HG03575 (cell line): ENCODE data around the gene TBC1D17.
"Not testable (repeated sequence)": the region's sequence is repeated elsewhere in the genome, so short reads cannot be mapped to it uniquely, and the experiment has no call there.

Source experiments
- ATAC-seq: cut with Tn5 transposase; IDR thresholded peaks from one replicate; pipeline ENCODE4 v1.9.1; 2021; ENCODE audit not compliant: unreplicated experiment, insufficient number of reproducible peaks, low FRiP score; ENCODE audit errors: extremely low read depth

The TBC1D17 gene

DNA sequence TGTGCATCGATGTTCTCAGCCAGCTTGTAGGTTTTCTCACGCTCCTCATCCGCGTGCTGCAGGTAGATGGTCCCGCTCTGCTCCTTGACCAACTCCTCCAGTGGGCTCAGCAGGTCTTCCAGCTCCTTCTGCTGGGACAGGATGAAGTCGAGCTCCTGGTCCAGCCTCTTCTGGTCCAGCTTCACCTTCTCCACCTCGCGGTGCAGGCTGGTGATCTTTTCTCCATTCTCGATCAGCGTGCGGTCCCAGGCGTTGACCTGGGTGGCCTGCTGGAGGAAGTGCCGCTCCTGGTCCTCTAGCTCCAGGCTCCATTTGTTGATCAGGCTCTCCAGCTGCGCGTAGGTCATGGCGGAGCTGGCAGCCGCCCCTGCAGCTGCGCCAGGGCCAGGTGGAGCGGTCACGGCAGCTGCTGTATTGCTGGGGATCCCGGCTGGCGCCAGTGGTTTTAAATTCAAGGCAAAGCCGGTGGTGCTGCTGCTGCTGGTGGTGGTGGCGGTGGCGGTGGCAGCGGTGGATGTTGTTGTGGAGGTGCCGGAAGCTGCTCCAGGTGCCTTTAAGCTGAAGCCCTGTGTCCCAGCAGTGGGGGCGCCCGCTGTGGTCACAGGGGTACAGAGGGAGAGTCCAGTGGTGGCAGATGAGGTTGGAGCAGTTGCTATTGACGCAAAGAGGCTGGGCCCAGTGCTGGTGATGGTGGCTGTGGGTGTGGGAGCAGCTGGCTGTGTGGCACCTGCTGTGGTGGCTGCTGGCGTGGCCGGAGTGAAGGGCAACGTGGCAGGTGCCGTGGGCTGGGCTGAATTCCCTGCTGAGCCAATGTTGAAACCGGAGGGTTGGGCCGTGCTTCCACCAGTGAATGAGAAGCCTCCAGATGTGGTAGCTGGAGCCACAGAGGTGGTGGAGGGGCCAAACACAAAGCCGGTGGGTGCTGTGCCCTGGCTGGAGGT, 31.2 kb downstream of the TBC1D17 start:
- no peak for ATAC-seq

DNA sequence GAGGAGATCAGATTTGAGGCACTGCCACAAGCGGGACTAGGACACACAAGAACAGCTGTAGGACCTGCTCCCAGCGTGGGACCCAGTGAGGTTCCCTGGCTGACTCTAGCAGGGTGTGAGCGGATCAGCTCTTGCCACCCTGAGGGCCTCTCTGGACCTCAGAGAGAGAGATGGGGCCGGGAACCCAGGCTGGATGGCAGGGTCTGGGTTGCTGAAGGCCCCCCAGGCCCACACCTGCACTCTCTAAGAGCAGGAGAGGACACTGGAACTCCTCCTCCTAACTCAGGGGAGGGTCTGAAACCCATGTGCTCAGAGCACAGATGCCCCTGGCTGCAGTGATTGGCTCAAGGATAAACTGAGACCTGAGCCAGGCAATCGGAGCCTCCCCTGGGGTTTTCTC, 32.7 kb downstream of the TBC1D17 start:
- ATAC-seq: no peak

DNA sequence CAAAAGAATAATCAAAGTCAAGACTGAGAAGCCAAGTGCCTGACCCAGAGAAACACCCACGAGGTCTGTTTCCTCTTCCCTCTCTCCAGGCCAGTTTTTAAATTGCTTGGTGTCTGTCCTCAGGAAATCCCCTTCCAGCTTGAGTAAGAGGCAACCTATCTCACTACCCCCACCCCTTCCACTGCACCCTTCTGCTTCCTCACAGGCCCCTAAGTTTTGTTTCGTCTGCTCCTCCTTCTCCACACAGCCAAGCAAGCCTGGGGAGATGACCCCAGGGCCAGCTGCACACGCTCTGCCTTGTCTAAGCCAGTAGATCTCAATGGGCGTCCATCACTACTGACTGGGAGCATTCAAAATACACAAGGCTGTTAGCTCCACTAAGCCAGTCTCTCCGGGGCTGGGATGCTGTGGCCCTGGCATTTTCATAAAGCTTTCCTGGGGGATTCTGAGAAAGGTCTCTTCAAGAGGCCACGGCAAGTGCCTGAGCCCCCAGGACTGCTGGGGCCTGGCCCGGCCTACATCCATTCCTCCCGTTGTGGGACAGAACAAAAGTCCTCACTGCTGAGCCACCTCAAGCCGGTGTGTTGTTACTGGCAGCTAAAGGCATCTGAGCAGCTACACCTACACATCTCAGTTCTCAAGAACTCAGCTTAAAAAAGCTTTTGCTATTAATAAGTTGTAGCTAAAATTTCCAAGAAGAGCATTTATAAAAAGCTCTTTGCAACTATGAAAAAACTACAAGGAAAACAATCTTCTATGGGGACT, 34.1 kb downstream of the TBC1D17 start:
- ATAC-seq: no peak

DNA sequence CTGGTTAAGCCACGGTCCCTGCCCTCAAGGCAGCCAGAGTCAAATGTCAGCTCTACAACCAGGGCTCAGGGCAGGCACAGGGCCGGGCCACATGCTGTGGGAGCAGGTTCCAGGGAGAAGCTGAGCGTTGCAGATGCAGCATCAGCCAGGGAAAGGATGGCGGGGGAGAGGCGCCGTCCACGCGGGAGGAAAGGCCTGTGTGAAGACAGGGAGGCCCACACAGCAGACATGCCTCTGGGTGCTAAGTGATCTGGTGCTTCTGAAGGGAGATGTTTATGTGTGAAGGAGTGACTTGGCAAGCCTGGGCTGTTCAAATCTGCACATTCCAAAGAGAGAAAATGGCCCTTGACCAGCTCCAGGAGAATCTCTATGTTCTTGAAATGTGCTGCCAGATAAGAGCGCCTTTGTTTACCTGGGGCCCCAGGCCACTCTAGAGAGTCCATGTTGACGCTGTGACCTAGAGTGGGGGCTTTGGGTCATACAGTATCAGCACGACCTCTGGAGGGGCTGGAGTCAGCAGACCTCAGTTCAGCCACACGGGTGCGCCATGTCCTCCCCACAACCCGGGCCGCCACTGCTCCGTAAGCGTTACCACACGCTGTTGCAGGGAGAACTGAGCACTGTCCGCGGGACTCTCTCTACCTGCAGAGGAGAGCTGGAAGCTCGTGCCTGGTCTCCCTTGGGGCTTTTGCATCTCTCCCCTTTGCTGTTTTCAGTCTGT, 35.6 kb downstream of the TBC1D17 start:
- no peak for ATAC-seq

DNA sequence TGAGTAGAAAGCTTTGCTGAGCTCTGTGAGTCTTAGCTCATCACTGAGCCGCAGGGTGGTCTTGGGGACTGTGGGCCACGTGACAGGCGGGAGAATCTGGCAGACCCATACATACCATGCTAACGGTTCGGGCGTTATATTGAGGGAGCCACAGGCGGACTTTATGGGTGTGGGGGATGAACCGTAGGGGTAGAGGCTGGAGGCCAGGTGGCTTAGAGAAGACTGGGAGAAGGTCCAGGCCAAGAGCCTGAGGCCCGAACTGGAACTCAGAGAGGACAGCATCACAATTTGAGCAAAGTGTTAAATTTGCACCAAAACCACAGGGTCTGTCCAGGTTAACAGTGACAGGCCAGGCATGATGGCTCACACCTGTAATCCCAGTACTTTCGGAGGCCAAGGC, 36.2 kb downstream of the TBC1D17 start:
- no peak for ATAC-seq

DNA sequence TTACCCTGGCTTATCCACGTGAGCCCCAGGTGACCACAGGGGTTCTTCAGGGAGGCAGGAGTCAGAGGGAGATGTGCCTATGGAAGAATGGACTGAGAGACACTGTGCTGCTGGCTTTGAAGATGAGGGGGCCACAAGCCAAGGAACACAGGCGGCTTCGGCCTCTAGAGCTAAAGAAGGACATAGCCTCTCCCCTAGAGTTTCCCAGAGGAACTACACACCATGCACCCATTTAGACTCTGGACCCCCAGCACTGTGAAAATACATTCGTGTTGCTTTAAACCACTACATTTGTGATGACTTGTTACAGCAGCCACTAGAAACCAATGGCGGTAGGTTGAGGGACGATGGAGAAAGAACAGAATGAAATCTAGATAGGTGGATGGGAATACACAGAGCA, 37.8 kb downstream of the TBC1D17 start:
- no peak for ATAC-seq

DNA sequence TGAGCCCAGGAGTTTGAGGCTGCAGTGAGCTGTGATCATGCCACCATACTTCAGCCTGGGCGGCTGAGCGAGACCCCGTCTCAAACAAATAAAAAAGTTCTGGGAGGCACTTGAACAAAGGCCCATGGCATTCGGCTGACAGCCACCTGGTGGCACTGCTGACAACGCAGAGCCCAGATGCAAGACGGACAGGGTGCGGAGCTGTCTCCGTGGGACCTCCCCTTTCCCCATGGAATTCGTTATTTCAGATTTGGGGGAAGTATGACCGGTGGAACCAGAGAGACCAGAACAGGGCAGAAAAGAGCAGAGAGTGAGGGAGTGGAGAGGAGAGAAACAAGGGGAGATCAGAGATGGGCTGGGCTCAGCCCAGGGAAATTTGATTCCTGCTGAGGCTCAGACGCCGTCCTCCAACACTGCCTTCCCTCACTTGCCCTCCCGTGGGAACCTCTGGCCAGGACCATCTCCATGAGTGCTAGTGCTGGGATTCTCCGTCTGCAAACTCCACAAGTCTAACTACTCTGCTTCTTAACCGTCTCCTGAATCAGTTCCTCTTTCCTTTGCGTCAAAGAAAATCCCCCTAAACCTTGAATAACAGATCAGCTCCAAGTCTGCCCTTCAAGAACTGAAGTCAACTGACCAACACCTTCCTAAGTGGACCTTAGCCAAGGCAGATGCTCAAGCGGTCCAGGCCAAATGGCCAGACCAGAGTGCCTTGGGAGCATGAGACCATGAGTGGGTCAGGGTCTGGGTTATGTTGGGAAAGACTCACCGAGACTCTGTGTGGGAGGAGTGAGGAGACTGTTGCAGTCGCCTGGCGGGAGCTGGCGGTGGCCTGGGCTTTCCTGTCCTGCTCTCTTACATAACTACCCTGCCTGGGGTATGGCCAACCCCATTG, 39.6 kb downstream of the TBC1D17 start:
- ATAC-seq: no peak

DNA sequence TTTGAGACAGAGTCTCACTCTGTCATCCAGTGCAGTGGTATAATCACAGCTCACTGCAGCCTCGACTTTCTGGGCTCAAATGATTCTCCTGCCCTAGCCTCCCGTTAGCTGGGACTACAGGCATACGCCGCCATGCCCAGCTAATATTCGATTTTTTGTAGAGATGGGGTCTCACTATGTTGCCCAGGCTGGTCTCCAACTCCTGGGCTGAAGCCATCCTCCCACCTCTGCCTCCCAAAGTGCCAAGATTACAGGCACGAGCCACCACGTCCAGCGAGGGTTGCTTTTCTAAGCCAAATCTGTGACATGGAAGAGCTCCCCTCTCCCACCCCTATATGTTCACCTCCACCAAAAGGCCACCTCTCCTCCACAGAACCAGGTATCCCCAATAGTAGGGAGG, 40.6 kb downstream of the TBC1D17 start:
- no peak for ATAC-seq

DNA sequence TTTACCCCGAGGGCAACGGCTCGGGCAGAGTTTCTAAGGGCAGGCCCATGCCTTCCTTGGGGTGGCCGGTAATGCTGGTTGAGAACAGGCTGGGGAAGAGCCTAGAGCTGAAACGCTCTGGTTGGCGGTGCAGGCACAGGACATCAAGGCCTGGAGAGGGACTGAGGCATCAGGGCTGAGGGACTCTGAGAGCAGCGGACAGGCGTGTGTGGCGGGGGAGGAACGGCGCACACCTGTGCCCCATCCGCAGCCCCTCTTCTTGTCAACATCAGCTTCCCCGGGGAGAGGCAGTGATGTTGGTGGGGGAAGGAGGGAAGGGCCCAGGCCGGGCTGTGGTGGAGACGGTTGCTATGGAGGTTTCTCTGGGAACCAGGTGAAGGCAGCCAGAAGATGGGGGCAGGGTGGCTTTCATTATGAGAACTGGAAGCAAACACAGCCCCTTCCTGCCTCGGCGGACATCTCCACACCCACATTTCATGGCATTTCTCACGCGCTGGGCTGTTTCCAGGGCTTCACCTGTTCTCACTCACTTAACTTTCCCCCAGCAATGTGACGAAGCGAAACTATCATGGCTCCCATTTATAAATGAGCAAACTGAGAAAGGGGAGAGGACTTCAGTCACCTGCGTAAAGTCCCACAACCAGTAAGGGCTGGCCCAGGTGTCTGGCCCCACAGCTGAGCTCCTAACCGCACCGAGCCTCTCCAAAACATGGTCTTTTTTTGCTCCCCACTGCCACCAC, 43.3 kb downstream of the TBC1D17 start:
- ATAC-seq: no peak

DNA sequence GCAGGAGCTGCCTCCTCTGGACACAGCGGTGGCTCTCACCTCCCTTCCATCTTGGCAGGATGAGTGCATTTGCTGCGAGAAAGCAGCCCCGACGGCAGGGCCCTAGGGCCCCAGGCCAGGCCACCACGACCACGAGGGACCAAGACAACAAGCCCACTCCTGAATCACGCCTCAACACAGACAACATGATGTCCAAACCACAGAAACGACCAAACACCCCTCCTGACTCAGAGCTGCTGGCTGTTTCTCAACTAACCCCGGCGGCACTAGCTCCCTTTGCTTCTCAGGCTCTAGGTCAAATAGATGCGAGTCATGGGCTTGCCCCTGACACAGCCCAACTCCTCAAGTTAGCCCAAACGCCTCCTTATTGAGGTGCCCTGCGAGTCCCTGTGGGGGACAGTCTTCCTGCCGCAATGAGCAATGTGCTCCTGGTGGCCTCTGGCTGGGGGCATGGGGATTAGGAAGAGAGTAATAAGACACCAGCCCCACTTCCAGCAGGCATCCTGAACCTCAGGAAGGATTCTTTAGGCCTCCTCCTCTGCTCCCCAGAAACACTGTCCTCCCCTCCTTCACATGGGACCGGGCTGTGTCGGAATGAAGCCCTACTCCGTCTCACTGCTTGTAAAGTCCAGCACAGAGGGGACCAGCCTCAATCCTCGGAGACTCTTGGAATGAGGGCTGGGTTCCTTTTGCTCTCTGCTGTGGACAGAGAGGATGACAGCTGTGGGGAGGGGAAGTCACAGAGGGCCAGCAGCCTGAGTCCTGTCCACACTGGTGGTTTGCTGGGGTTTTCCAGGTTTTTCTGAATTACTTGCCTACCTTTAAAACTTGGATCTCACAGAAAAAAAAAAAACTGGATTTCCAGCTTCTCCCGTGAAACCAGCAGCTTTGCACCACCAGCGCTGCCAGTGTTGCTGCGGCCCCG, 44.6 kb downstream of the TBC1D17 start:
- no peak for ATAC-seq

DNA sequence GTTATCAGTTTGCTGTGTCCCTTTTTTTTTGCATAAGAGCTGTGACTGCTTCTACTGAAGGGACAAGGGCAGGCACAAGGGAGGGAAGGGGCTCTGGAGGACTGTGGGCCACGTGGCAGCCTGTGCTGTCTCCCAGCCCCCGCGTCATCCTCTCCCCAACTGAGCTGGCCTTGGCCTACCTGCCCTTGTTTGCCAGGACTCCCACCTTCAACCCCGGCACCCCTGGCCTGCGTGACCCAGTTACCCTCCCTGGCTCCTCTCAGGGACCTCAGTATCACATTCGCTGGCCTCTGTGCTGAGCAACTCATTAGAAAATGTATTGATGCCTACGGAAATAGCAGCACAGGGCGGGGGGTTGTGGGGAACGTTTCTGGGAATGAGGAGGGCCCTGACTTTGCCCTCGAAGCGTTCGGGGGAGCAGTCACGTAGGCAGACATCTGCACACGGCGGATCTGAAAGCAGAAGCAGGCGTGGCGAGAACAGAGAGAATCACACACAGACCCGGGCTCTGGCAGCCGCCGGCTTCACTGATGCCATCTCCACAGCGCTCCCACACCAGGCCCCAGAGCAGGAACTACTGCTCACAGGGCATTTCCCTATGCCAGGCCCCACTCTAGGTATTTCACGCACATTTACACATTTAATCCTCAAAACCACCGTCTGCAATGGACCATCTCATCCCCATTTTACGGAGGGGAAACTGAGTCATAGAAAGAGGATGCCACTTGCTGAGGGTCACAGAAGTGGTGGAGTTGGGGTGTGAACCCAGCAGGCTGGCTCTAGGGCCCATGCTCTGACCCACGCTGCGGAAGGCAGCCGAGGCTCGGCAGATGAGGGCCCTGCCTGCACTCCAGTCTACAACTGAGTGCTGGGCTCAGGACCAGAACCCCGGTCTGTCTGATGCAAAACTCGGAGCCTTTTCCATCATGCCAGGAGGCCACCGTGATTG, 45.8 kb downstream of the TBC1D17 start:
- ATAC-seq: no peak

DNA sequence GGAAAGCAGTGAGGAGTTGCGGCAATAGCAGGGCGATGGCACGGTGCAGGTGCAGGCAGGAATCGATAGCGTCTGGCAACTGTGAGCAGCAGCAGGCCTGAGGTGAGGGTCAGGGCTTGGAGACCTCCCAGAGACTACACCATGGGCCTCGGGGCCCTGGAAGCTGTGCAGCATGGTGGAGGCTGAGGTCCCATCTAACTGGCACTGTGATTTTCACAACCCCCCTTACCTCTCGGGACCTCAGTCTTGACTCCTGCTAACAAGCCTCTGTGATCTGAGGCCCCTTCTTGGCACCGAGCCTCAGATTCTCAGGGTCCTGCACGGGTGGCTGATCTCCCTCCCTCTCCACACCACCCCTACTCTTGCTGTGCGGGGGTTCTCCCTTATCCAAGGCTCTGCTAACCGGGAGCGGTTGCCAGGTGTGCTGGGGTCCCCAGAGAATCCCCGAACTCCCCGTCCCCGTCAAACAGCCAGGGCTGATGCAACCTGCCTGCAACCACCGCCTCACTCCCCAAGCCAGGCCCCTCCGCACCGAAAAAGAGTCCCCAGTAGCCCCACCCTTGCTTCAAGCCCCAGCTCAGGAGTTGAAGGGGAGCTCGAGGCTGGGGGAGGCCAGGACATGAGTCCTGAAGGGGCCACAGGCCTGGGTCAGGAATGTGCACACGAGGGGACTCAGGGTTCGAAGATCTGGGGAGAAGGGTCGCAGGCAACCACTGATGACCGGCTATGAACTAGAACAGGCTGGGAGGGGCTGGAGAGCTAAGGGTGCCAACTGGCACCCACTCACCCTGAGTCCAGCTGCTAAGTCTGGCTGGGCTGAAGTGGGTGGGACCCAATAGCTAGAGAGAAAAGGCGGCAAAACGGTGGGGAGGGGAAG, 46.7 kb downstream of the TBC1D17 start:
- ATAC-seq: no peak

DNA sequence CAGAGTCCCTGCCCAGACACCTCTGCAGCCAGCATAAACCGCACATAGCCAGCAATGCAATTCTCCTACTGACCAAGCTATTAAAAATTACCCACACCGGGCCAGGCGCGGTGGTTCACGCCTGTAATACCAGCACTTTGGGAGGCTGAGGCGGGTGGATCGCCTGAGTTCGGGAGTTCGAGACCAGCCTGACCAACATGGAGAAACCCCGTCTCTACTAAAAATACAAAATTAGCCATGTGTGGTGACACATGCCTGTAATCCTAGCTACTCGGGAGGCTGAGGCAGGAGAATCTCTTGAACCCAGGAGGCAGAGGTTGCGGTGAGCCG, 47.3 kb downstream of the TBC1D17 start:
- not testable (repeated sequence) for ATAC-seq

DNA sequence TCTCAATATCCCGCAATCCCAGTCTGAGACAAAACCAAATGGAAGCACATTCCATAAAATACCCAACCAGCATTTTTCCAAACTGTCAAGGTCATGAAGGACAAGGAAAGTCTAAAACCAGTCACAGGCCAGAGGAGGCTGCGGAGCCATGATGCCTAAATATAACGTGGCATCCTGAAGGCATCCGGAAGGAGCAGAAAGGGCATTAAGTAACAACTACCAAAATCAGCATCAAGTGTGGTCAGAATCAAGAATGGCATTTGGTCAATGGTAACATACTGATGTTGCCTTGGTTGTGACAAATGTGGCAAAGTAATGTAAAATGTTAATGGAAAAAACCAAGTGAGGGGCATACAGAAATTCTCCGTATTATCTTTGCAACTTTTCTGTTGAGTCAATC, 48.0 kb downstream of the TBC1D17 start:
- ATAC-seq: no peak

DNA sequence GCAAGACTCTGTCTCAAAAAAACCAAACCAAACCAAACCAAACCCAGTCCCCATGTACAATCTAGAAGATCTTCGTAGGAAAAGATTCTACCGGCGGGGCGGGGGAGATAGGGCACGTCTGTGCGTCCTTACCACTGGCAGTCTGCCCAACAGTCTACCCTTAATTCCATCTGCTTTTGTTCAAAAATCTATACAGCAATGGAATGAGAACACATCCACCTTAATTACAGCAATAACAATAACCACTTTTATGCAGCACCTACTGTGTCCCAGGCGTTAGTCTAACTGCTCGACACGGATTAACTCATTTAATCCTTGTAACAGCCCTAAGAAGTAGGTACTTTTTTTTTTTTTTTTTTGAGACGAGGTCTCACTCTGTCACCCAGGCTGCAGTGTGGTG, 49.0 kb downstream of the TBC1D17 start:
- ATAC-seq: no peak
